Esophagus muscularis mucosa (tissue), 4 donors: ENCODE results near the gene MAGI1.

Experiments
- EP300 ChIP-seq: sonication (generic); formaldehyde crosslinking; IDR thresholded peaks from one replicate; pipeline ENCODE4 v1.6.1; 2017; ENCODE audit warnings: antibody characterized with exemption
- POLR2AphosphoS5 ChIP-seq, 2 donors: sonication (generic); formaldehyde crosslinking; IDR thresholded peaks; one replicate each; pipeline ENCODE4 v1.6.1; 2017; ENCODE audit warnings: antibody characterized with exemption in 2 of 2
- TF ChIP-seq, protein P1 (sequence below), 3 experiments: fragments of 200-600 bp in 2 of 3; fragments of 450-650 bp in 1 of 3; sonication (generic) in 2 of 3; IDR thresholded peaks; one replicate each; pipeline ENCODE4 v1.5.1; 2017 to 2019; ENCODE audit warnings: antibody characterized with exemption in 3 of 3, mild to moderate bottlenecking in 2 of 3, moderate library complexity in 1 of 3

DNA sequence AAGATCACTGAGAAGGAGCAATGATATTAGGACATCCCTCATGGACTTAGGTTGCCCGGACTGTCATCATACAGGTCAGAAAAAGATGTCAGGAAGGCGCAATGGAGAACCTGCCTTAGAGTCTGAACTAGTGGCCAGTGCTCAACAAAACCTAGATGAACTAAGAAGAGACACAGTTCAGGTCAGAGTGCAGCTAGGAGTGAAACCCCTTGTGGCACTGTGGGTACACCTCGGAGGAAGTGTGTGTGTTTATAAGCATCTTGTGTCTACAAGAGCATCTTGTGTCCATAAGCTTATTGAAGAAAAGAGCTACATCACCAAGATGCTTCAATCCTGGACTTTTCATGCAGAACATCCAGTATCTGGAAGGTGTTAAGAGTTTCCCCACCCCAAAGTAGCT is 315.7 kb downstream of the MAGI1 start:
- TF ChIP-seq, protein P1, sequence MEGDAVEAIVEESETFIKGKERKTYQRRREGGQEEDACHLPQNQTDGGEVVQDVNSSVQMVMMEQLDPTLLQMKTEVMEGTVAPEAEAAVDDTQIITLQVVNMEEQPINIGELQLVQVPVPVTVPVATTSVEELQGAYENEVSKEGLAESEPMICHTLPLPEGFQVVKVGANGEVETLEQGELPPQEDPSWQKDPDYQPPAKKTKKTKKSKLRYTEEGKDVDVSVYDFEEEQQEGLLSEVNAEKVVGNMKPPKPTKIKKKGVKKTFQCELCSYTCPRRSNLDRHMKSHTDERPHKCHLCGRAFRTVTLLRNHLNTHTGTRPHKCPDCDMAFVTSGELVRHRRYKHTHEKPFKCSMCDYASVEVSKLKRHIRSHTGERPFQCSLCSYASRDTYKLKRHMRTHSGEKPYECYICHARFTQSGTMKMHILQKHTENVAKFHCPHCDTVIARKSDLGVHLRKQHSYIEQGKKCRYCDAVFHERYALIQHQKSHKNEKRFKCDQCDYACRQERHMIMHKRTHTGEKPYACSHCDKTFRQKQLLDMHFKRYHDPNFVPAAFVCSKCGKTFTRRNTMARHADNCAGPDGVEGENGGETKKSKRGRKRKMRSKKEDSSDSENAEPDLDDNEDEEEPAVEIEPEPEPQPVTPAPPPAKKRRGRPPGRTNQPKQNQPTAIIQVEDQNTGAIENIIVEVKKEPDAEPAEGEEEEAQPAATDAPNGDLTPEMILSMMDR (IDR thresholded peaks at IDR 0.05), result no peak
- TF ChIP-seq POLR2AphosphoS5 (IDR thresholded peaks at IDR 0.05) (no peak), EP300 (no peak)
